Kidney glomerular epithelial cell (primary cell): ENCODE measurements around the gene SORCS3.
"Not testable (repeated sequence)": the region's sequence is repeated elsewhere in the genome, so short reads cannot be mapped to it uniquely, and the experiment has no call there.

Experiments
- DNase-seq: peaks from one replicate; lab custom pipeline; 2025; lab: John Stamatoyannopoulos, UW

The SORCS3 gene

DNA sequence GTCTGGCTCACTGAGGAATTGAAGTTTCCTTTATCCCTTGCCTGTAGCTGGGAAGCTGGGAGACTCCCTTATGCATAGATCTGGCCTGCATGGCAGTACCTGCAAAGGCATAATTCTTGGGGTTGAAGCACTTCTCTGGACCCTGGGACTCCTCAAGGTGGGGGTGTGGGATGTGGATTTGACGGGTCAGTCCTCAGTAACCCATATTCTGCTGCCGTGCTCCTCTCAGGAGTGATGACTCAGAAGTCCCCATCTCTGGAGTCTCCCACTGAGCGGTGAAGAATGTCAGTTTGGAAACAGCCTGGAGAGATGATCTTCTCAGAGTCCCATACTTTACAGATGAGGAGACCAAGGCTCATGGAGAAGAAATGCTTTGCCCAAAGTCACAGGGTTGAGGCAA, 49.0 kb downstream of the SORCS3 start:
- DNase-seq, result no peak

DNA sequence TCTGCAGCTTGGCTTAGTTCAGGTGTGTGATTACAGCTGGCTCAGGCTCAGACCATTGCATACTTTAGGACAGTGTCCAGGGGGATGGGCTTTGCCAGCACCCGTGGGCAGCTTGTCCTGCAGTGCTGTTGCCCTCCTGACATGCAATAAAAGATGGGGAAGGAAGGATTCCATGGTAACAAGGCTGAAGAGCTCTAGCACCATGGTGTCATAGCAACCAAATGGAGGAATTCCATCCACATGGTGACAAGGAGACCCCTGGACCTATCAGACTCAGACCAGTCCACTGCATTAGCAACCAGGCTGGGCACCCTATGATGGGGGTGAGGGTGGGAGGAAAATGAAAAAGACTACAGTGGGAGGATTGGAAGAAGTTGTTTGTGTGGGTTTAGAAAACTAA, 49.9 kb downstream of the SORCS3 start:
- no peak for DNase-seq

- DNase-seq, result no peak
Observed at GRCh38 chr10:104694074-104694473, 53.0 kb downstream of the SORCS3 start.

GRCh38 chr10:104703262-104703661, 62.2 kb downstream of the SORCS3 start:
- DNase-seq, result not testable (repeated sequence)

- DNase-seq, result peak; percentile 64
Observed at GRCh38 chr10:104706886-104707285, 65.8 kb downstream of the SORCS3 start.

DNA sequence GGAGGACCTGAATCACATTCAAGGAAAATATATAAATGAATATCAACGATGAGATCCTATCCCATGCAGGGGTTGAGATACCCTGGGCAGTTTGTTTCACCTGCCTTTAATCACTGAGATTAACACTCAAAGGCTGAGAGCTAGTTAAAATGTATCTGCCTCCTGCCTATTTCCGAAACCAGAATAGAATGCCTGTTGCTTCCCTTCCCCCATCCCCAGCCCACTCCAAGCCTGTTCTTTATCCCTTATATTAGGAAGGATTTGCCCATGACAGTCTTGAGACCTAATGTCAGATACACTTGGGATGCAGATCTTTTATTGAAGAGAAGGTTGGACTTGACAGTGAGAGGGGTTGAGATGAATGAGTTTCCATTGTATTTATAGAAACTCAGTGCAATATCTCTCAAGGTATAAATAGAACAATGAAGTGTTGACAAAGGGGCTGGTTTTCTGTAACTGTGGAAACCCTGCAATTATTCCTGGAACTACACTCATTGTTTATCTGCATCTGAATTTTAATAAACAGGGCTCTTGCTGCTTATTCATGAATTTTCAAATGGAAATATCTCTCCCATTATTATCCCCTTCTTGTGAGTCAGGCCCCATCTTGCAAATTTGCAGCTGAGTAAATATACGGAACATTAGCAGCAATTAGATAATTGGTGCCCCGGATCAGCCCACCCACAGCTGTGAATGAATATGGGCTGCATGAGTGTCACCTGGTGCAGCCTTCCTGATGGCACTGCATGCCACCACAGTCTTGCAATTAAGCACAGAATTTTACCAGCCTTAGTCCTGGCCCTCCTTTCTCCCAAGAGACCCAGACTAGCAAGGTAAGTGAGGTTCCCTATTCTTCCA, 66.7 kb downstream of the SORCS3 start:
- DNase-seq, result no peak

DNA sequence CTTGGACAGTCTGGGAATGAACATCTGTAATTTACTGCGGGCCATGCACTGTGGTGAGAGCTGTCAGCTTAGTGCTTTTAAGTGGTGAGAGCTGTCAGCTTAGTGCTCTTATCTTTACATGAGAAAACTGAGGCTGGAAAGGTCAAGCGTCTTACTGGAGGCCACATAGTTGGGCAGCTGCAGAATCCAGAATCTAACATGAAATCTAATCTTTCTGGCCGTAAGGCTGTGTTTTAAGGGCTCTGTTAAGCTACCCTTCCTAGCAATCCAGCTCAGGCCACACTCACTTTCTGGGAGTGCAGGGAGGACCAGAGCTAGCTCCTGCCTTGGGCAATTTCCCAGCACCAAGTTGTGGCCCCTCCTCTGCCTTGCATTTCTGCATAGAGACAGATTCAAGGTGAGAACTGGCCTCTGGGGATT, 70.2 kb downstream of the SORCS3 start:
- DNase-seq, result no peak

DNA sequence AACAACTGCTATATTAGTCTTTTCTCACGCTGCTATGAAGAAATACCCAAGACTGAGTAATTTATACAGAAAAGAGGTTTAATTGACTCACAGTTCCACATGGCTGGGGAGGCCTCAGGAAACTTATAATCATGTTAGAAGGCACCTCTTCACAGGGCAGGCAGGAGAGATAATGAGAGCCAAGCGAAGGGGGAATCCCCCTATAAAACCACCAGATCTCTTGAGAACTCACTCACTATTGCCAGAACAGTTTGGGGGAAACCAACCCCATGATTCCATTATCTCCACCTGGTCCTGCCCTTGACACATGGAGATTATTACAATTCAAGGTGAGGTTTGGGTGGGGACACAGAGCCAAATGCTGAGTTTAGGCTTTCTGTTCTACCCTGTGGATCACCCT, 89.5 kb downstream of the SORCS3 start:
- DNase-seq, result not testable (repeated sequence)

DNA sequence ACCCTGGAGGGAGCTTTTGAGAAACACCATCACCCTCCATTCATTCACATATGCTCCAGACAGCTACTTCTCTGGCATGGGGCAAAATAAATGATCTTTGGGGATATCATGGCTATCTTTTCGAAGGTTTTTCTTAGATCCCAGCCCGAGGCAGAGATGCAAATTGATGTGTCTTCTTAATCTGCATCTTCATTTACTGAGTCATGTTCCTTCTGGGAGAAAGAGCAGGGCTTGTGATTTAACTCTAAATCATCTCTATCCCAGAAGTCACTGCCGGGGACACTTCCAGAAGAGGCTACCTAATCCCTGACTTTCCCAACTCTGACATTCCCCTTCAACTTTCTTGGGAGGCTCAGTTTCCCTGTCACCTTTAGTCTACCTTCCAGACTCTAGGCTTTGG, 90.1 kb downstream of the SORCS3 start:
- no peak for DNase-seq

DNA sequence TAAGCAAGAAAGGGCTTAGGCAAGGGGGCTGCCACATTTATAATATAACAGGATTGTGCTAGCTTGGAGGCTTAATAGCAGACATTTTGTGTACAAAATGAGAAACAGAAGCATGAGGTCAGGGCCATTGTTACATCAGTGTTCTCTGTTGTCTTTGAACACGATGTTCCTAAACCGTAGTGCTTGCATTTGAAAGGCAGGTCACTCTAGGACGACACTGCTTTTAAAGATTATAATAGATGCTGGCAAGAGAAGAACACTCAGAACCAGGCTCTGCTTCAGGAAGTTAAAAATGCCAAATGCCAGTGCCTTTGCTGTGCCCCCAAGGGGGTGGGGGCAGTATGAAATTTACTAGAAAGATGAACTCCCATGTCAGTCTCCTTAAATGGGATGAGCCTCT, 91.1 kb downstream of the SORCS3 start:
- no peak for DNase-seq

DNA sequence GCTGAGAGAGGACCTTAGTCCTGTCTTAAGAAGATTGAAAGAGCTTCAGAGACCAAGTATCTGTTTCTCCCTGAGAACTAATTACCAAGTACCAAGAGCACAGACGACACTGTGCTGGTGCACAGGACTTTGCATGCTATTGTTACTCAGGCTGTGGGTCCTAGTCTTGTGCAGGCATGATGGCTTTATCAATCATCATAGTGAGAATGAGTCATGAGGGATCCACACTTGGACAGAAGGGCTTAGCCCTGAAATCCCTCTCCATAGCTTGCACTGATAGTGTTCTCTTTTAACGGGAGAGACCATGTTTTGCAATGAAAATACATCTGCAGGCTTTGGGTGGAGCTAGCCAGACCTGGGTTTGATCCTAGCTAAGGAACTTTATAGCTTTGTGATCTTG, 93.3 kb downstream of the SORCS3 start:
- DNase-seq, result no peak

- no peak for DNase-seq
Observed at GRCh38 chr10:104735036-104735756, 94.1 kb downstream of the SORCS3 start.

GRCh38 chr10:104735757-104736391, 94.8 kb downstream of the SORCS3 start:
- DNase-seq, result no peak

DNA sequence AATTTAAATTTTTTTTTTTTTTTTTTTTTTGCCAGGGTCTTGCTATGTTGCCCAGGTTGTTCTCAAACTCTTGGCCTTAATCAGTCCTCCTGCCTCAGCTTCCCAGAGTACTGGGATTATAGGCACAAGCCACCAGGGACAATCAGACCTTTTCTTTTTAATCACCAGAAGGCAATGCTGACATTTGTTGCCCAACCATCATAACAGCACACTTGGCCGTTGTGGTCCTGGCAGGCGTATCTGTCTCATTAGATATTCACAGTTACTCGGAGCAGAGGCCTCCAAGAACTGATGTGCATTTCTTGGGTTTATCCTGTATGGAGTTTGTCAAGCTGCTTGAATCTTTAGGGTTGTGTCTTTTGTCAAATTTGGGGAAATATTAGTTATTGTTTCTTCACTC, 100.0 kb downstream of the SORCS3 start:
- no peak for DNase-seq

DNA sequence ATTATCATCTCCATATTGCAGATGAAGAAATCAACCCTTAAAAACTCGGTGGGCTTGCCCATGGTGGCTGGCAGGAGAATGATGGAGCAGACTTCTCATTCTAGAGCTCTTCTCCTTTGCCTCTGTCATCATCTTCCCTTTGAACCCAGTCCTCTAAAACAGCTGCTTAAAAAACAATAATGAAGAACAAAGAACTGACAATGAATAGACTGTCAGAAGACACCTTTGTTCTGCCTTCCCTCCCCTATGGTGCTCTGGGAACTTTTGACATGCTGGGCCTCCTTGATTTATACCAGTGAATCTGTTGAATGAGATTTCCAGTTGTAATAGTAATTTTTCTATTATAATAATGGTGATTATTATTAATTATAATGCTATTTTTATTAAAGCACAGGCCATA, 103.0 kb downstream of the SORCS3 start:
- no peak for DNase-seq

DNA sequence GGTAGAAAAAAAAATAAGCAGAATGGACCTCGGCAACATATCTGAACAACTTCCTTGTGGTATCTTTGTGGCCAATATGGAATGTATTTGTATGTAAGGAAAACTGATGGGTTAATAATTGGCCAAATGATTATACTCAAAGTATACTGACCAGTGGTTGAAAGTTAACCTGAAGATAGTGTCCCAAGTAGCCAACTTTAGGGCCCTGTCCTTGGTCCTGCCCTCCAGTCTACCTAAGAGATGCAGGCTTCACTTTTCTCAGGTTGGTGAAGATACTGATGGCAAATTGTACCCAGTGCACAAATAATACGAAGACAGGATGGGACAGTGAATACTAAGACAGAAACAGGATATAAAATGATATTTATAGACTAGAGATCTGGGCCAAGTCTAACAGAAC, 109.2 kb downstream of the SORCS3 start:
- DNase-seq, result no peak

DNA sequence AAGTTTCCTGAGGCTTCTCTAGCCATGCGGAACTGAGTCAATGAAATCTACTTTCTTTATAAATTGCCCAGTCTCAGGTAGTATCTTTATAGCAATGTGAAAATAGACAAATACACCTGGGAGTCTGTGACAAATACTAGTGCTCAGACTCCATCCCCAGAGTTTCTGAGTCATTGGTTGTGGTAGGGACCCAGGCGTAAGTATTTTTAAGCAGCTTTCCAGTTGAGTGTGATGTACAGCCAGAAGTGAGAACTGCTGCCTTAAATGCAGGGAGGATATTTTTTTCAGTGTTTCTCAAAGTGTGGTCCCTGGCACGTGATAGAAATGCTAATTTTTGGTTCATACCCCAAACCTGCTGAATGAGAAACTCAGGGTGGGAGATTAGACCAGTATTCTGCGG, 121.7 kb downstream of the SORCS3 start:
- no peak for DNase-seq

GRCh38 chr10:104766341-104766740, 125.3 kb downstream of the SORCS3 start:
- DNase-seq, result no peak

GRCh38 chr10:104767282-104767681, 126.2 kb downstream of the SORCS3 start:
- no peak for DNase-seq

DNA sequence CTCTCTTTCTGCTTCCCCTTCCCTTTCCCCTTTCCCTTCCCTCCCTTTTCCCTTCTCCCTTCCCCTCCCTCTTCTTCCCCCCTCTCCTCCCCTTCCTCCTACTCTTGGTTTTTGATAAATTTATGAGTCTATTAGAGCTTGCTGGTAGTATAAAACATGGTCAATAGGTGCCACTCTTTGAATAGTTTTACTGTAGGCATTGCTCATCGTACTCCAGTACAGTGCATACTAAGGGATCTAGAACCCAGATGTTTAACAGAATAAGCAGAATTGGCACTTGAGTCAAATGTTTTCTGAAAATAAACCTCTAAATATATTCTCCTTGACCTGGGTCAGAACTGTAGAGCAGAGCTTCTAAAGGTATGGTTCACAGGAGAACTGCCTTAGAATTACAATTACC, 126.7 kb downstream of the SORCS3 start:
- DNase-seq, result no peak

GRCh38 chr10:104773105-104773504, 132.0 kb downstream of the SORCS3 start:
- DNase-seq, result no peak

GRCh38 chr10:104774234-104774633, 133.1 kb downstream of the SORCS3 start:
- no peak for DNase-seq
